Measurements from ENCODE around the gene GPBAR1.
"Not testable (repeated sequence)": the region's sequence is repeated elsewhere in the genome, so short reads cannot be mapped to it uniquely, and the experiment has no call there.

Gene GPBAR1

DNA sequence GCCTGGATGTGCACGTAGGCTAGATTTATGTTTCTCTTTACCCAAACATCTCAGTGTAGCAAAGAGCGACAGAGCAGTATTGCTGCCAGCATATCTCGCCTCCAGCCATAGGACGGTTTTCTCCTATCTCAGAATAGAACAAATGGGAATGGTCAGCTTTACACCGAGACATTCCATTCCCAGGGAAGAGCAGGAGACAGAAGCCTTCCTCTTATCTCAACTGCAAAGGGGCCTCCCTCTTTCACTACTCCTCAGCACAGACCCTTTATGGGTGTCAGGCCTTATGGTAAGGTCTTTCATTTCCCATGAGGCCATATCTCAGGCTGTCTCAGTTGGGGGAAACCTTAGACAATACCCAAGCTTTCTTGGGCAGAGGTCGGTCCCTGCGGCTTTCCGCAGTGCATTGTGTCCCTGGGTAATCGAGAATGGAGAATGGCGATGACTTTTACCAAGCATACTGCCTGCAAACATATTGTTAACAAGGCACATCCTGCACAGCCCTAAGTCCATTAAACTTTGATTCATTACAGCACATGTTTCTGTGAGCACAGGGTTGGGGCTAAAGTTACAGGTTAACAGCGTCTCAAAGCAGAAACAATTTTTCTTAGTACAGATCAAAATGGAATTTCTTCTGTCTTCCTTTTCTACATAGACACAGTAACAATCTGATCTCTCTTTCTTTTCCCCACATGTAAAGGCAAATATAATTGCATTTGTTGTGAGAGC, 50.9 kb downstream of the GPBAR1 start:
- not testable (repeated sequence) for DNase-seq

DNA sequence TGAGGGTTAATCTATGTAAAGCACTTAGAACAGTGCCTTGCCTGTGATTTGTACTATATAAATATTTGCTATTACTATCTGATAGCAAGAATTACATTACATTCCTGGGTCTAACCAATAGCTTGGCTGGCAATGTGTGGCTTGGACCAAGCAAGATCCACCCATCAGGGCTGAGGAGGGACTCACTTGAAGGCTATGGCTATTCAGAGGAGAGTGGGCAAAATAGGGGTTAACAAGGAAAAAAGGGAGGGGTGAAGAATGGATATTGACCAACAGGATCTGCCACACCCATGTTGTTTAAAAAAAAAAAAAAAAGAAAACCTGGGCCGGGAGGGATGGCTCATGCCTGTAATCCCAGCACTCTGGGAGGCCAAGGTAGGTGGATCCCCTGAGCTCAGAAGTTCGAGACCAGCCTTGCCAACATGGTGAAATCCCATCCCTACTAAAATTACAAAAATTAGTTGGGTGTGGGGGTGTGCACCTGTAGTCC, 51.5 kb downstream of the GPBAR1 start:
- DNase-seq, result no peak

DNA sequence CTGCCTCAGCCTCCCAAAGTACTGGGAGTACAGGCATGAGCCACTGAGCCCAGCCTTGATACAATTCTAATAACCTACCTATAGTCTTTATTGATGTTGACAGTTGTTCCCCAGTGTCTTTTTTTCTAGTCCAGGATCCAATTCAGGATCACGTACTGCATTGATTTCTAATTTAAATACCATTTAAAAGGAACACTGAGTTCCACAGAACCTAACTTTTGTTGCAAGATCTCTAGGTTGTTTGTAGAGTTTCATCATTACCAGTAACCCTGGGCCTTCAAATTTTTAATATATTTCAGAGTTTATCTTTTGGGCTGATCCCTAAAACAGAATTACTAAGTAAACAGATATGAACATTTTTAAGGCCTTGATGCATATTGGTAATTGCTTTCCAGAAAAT, 52.5 kb downstream of the GPBAR1 start:
- no peak for DNase-seq

Measured in effector CD4-positive, alpha-beta T cell (primary cell).